CD4-positive, alpha-beta T cell treated with Interleukin-15 for 1 hour (primary cell): Measurements from ENCODE around the gene AKAP6.
A peak's percentile ranks its signal among the peaks of the same experiment; 100 is the strongest.

Source experiments
- DNase-seq: peaks from one replicate; pipeline ENCODE4 v3.0.0-alpha.2; 2020

AKAP6 gene

GRCh38 chr14:32692441-32692840, 363.3 kb downstream of the AKAP6 start:
- no peak for DNase-seq

GRCh38 chr14:32693114-32693513, 364.0 kb downstream of the AKAP6 start:
- DNase-seq = no peak

- DNase-seq = no peak
These were observed 365.8 kb downstream of the AKAP6 start for GRCh38 chr14:32694795-32695449.

GRCh38 chr14:32696325-32697091, 367.4 kb downstream of the AKAP6 start:
- DNase-seq = no peak

- no peak for DNase-seq
These were observed 368.0 kb downstream of the AKAP6 start for GRCh38 chr14:32697114-32697513.

- no peak for DNase-seq
These were observed 368.6 kb downstream of the AKAP6 start for GRCh38 chr14:32697704-32698103.

GRCh38 chr14:32698831-32699230, 369.7 kb downstream of the AKAP6 start:
- no peak for DNase-seq

GRCh38 chr14:32701475-32701874, 372.4 kb downstream of the AKAP6 start:
- no peak for DNase-seq

GRCh38 chr14:32702088-32702487, 373.0 kb downstream of the AKAP6 start:
- no peak for DNase-seq

GRCh38 chr14:32702562-32702961, 373.5 kb downstream of the AKAP6 start:
- peak; percentile 17 for DNase-seq

- no peak for DNase-seq
These were observed 374.1 kb downstream of the AKAP6 start for GRCh38 chr14:32703183-32703621.

- no peak for DNase-seq
These were observed 377.8 kb downstream of the AKAP6 start for GRCh38 chr14:32706721-32707519.

GRCh38 chr14:32707742-32708500, 378.8 kb downstream of the AKAP6 start:
- no peak for DNase-seq

GRCh38 chr14:32709027-32709426, 379.9 kb downstream of the AKAP6 start:
- DNase-seq = no peak

- DNase-seq = no peak
These were observed 381.2 kb downstream of the AKAP6 start for GRCh38 chr14:32710231-32710671.

GRCh38 chr14:32710731-32711680, 381.9 kb downstream of the AKAP6 start:
- DNase-seq = no peak

GRCh38 chr14:32713856-32714255, 384.8 kb downstream of the AKAP6 start:
- no peak for DNase-seq

GRCh38 chr14:32719601-32720000, 390.5 kb downstream of the AKAP6 start:
- DNase-seq = no peak

GRCh38 chr14:32720927-32721326, 391.8 kb downstream of the AKAP6 start:
- DNase-seq = no peak

- no peak for DNase-seq
These were observed 393.6 kb downstream of the AKAP6 start for GRCh38 chr14:32722631-32723183.

GRCh38 chr14:32724867-32725471, 395.9 kb downstream of the AKAP6 start:
- no peak for DNase-seq
